ENCODE results near the gene SORL1. TPM values are rescaled to one million over a fixed set of nuclear protein-coding genes. Genes with fewer than 3 reads are reported as not detected.
A peak's percentile ranks its signal among the peaks of the same experiment; 100 is the strongest.

The SORL1 gene
- total and polyA plus RNA-seq, 2 of the 8 experiments (the other 6 are each of a cell fraction or from before 2014, with no cell fraction given): 38.1 to 65.5 TPM

DNA sequence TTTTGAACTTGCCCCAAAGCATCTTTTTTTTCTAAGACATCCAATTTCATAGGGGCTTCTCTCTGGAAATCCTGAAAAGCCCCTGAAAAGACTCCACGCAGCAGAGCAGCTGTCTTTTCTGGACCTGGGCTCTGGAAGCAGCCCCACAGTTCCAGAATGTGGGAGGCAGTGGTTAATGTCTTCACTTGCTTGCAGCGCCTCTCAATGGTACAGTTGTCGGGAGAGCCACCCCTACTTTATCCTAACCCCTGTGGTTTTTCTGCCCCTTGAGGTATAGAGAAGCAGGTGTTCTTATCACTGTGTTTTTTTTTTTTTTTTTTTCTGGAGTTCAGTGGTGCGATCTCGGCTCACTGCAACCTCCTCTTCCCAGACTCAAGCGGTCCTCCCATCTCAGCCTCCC is 84.0 kb downstream of the SORL1 start:
- Histone ChIP-seq H2BK20ac (ENCODE audit: low read length) (no peak overlapping the region), H3K27me3 (replicated peaks in 1 of 4; ENCODE audit: control insufficient read depth in 3 of 4, extremely low read depth in 1 of 4, insufficient read depth in 3 of 4, low read length in 3 of 4) (no peaks in the 10 kb centered on the region), H3K14ac (ENCODE audit: insufficient read length) (no peak overlapping the region), H3K18ac (ENCODE audit: extremely low read depth, low read length) (no peak overlapping the region), H3K4ac (replicated peaks; ENCODE audit: insufficient read length, low read depth, low read length) (no peak overlapping the region), H3K56ac (replicated peaks; ENCODE audit: insufficient read length, low read depth, low read length) (no peak overlapping the region), H3K4me1 (replicated peaks in 1 of 4; ENCODE audit: control insufficient read depth in 3 of 4, insufficient read depth in 4 of 4, low read length in 3 of 4) (no peaks in the 10 kb centered on the region), H2BK15ac (ENCODE audit: low read length) (no peak overlapping the region), H2BK12ac (ENCODE audit: low read depth, low read length) (no peak overlapping the region), H4K8ac (ENCODE audit: extremely low read depth, insufficient read depth, low read length) (no peak overlapping the region), H2AK5ac (ENCODE audit: low read depth, low read length) (no peak overlapping the region), H3K27ac (ENCODE audit: low read depth, low read length) (no peak overlapping the region), H3K23ac (ENCODE audit: insufficient read length) (no peak overlapping the region), H3K9me3 (ENCODE audit: insufficient read depth in 2 of 2, low read depth in 1 of 2, low read length in 1 of 2) (no peaks in the 10 kb centered on the region), H3K79me1 (ENCODE audit: low read depth, low read length) (no peaks in the 10 kb centered on the region; the same call in 1 of the 2 replicates), H2BK120ac (replicated peaks; ENCODE audit: low read depth, low read length) (no peak overlapping the region), H3K9ac (replicated peaks in 1 of 4; ENCODE audit: extremely low read depth in 1 of 4, low read depth in 3 of 4, low read length in 3 of 4) (no peak overlapping the region), H2AFZ (ENCODE audit: low read length) (no peak overlapping the region), H3K36me3 (ENCODE audit: control insufficient read depth in 2 of 4, insufficient read depth in 4 of 4, low read length in 3 of 4) (peaks cover 0 to 20% (median 8%) of the 10 kb centered on the region in 4 experiments; a peak in 6 of 8 replicates), H3K79me2 (ENCODE audit: control insufficient read depth in 1 of 2, insufficient read depth in 2 of 2, low read length in 2 of 2) (no peaks in the 10 kb centered on the region), H3K4me2 (ENCODE audit: insufficient read depth in 1 of 2, low read depth in 2 of 2, low read length in 2 of 2) (no peak overlapping the region), H3K23me2 (ENCODE audit: low read depth, low read length) (no peaks in the 10 kb centered on the region), H2BK5ac (ENCODE audit: low read depth, low read length) (no peak overlapping the region), H4K20me1 (replicated peaks in 1 of 2; ENCODE audit: control insufficient read depth in 1 of 2, insufficient read depth in 2 of 2, low read length in 2 of 2) (no peaks in the 10 kb centered on the region), H3K4me3 (ENCODE audit: extremely low read depth in 1 of 4, insufficient read depth in 2 of 4, low read depth in 3 of 4, low read length in 4 of 4) (no peak overlapping the region), H4K91ac (replicated peaks; ENCODE audit: insufficient read length, low read length) (no peak overlapping the region), H4K5ac (ENCODE audit: insufficient read length, low read depth, low read length) (no peak overlapping the region)
- DNase-seq (ENCODE audit: low read depth in 1 of 2, low spot score in 2 of 2) (no peak), FAIRE-seq (no peak)
- peak; percentile 31 to 36; a peak in 3 of 4 replicates for TF ChIP-seq RAD21 (IDR thresholded peaks at IDR 0.05 in 1 of 2, conservative IDR thresholded peaks at IDR 0.05 in 1 of 2; ENCODE audit: low read depth in 2 of 2, low read length in 2 of 2)
- no peak for TF ChIP-seq EZH2 (IDR thresholded peaks at IDR 0.05; ENCODE audit: low read depth, low read length, severe bottlenecking)
- TF ChIP-seq, protein P1, sequence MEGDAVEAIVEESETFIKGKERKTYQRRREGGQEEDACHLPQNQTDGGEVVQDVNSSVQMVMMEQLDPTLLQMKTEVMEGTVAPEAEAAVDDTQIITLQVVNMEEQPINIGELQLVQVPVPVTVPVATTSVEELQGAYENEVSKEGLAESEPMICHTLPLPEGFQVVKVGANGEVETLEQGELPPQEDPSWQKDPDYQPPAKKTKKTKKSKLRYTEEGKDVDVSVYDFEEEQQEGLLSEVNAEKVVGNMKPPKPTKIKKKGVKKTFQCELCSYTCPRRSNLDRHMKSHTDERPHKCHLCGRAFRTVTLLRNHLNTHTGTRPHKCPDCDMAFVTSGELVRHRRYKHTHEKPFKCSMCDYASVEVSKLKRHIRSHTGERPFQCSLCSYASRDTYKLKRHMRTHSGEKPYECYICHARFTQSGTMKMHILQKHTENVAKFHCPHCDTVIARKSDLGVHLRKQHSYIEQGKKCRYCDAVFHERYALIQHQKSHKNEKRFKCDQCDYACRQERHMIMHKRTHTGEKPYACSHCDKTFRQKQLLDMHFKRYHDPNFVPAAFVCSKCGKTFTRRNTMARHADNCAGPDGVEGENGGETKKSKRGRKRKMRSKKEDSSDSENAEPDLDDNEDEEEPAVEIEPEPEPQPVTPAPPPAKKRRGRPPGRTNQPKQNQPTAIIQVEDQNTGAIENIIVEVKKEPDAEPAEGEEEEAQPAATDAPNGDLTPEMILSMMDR (IDR thresholded peaks at IDR 0.05; ENCODE audit: control extremely low read depth in 1 of 3, insufficient read depth in 1 of 3, low read depth in 1 of 3, low read length in 3 of 3): peak in 2 of 3 experiments; percentile 2 to 21; a peak in 2 of 4 replicates
- POLR2A ChIA-PET (ENCODE audit: partially characterized antibody): no interaction called here
- CTCF ChIA-PET (ENCODE audit: partially characterized antibody): interaction anchor here (0.7 to 1.0 kb wide), 3 partner anchors 10 to 366 kb away, joined by 3 to 4 read pairs (median 4); no protein-coding TSS in a partner anchor
- 89% methylated on average over 6 of the region's 6 CpGs; no CpG with 5 or more reads in 1 of the 2 experiments for WGBS, 2 experiments (ENCODE audit: extremely low coverage in 1 of 2, insufficient coverage in 1 of 2, insufficient read length in 1 of 2, insufficient replicate concordance in 2 of 2, low coverage in 1 of 2, low lambda C conversion rate in 2 of 2, missing lambda C conversion rate in 1 of 2)

All from H1 (cell line).